Spleen (tissue), 7 donors: ENCODE results near the gene DDX41.
A peak's percentile ranks its signal among the peaks of the same experiment; 100 is the strongest.

Source experiments
- POLR2A ChIP-seq, 3 donors: fragments of 450-650 bp; IDR thresholded peaks; one replicate each; pipeline ENCODE4 v1.5.1; 2017; ENCODE audit warnings: antibody characterized with exemption in 3 of 3, mild to moderate bottlenecking in 1 of 3
- TF ChIP-seq, protein P1 (sequence below), 11 experiments: fragments of 200-600 bp in 7 of 11; fragments of 450-650 bp in 4 of 11; sonication (generic) in 4 of 11; IDR thresholded peaks in 8 of 11; conservative IDR thresholded peaks in 3 of 11; 1 replicate in 7 of 11; 2 replicates in 4 of 11; pipeline versions ENCODE4 v1.4.0 to v1.8.0; 2016 to 2021; ENCODE audit warnings: antibody characterized with exemption in 11 of 11, inconsistent platforms in 4 of 11, mild to moderate bottlenecking in 1 of 11
- donor health status: DM: no; HTN: no; CAD: no; lungs with moderate emphysema.
- donor health status: DM: no; HTN: no; CAD: no.
- donor health status: DM: no; HTN: no; CAD: no.

DNA sequence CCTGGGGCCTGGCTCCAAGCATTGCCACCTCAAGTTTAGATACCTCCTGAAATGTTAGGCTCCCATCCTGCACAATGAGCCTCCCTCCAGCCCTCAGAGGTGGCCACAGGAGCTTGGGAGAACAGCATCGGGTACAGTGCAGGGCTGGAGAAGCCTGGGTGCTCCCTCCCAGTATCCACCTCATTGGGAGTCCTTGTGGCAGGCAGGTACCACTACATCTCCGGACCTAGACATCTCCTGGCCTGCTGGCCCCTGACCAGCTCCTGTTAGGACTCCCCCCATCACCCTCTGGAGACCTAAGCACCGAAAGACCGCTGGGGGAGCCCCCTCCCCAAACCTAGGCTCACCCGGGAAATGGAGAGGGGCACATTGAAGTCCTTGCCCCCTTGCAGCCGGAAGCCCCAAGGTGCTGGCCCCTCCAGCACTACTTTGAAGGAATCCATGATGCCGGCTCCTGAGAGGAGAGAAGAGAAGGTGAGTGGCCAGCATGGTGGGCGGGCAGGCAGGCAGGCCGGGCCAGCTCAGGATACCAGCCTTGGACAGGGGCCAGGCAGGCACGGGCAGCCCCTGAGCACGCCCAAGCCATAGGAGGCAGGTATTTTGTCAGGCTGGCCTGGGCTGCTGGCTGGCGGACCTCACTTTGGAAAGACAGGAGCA lies 20.6 kb downstream of the DDX41 start:
- TF ChIP-seq, protein P1, sequence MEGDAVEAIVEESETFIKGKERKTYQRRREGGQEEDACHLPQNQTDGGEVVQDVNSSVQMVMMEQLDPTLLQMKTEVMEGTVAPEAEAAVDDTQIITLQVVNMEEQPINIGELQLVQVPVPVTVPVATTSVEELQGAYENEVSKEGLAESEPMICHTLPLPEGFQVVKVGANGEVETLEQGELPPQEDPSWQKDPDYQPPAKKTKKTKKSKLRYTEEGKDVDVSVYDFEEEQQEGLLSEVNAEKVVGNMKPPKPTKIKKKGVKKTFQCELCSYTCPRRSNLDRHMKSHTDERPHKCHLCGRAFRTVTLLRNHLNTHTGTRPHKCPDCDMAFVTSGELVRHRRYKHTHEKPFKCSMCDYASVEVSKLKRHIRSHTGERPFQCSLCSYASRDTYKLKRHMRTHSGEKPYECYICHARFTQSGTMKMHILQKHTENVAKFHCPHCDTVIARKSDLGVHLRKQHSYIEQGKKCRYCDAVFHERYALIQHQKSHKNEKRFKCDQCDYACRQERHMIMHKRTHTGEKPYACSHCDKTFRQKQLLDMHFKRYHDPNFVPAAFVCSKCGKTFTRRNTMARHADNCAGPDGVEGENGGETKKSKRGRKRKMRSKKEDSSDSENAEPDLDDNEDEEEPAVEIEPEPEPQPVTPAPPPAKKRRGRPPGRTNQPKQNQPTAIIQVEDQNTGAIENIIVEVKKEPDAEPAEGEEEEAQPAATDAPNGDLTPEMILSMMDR (IDR thresholded peaks at IDR 0.05 in 8 of 11, conservative IDR thresholded peaks at IDR 0.05 in 3 of 11) = peak in 1 of 11 experiments; percentile 14
- no peak for TF ChIP-seq POLR2A (IDR thresholded peaks at IDR 0.05)
